ENCODE data around the gene FKBP9.
"Not testable (repeated sequence)": the region's sequence is repeated elsewhere in the genome, so short reads cannot be mapped to it uniquely, and the experiment has no call there.

The FKBP9 gene, protein sequence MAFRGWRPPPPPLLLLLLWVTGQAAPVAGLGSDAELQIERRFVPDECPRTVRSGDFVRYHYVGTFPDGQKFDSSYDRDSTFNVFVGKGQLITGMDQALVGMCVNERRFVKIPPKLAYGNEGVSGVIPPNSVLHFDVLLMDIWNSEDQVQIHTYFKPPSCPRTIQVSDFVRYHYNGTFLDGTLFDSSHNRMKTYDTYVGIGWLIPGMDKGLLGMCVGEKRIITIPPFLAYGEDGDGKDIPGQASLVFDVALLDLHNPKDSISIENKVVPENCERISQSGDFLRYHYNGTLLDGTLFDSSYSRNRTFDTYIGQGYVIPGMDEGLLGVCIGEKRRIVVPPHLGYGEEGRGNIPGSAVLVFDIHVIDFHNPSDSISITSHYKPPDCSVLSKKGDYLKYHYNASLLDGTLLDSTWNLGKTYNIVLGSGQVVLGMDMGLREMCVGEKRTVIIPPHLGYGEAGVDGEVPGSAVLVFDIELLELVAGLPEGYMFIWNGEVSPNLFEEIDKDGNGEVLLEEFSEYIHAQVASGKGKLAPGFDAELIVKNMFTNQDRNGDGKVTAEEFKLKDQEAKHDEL

DNA sequence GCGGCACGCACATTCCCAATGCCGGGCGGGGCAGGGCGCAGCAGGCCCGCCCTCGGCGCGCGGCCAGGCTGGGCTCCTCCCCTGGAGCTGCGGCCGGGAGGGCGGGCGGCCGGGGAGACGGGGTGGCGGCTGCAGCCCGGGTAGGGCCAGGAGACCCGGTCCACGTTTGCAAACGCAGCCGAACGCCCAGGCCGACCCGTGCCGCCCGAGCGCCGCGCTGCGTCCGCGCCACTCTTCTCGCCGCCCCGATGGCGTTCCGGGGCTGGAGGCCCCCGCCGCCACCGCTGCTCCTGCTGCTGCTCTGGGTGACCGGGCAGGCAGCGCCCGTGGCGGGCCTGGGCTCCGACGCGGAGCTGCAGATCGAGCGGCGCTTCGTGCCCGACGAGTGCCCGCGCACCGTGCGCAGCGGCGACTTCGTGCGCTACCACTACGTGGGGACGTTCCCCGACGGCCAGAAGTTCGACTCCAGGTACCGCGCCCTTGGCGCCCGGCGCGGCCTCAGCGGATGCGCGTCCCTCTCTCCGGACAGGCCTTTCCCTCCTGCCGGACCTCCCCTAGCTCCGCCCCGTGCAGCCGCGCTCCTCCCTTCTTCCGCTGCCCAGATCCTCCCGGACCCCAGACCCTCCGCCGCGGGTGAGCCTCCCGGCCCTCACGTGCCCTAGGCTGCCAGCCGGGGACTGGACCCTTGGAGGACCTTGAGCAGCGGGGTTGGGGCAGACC lies at the start of gene FKBP9:
TSS of gene FKBP9 (plus strand) at position 115 of the 720 bp plus-strand sequence. CDS start at position 249, 134 bp downstream.
- DNase-seq (ENCODE audit: low read depth): peak; percentile 79

DNA sequence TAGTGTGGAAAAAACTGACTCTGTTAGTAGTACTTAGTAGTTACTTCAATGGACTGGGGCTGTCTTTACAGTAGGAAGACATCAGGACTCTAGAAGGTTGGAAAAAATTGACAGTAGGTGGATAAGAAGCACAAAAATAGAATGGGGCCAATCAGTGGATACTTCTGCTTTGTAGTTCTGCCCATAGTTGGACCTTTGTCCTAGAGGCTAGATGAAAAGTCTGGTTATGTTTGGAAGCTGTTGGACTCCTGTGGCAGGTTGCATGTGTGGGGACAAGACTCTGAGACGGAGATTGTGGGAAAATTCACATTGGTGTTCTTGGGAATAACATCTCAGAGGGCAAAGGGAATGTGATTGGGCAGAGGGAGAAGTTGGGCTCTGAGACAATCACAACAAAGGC lies 47.0 kb upstream of the FKBP9 start:
- DNase-seq (ENCODE audit: low read depth): no peak

DNA sequence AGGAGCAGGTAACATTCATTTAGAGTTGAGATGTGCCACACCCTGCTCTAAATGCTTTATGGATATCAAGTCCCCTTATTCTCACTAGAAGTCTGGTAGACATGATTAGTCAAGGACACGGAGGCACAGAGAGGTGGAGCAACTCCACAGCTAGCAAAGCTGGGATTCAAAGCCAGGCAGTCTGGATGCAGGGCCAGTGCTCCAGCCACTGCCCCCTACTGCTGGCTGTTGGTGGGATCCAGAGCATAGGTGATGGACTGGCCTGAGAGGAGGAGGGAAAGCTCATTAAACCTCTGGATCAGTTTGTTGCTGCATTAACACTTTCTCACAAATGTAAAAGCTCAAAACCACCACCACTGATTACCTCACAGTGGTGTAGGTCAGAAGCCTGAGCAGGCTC lies 43.1 kb upstream of the FKBP9 start:
- no peak for DNase-seq (ENCODE audit: low read depth)

DNA sequence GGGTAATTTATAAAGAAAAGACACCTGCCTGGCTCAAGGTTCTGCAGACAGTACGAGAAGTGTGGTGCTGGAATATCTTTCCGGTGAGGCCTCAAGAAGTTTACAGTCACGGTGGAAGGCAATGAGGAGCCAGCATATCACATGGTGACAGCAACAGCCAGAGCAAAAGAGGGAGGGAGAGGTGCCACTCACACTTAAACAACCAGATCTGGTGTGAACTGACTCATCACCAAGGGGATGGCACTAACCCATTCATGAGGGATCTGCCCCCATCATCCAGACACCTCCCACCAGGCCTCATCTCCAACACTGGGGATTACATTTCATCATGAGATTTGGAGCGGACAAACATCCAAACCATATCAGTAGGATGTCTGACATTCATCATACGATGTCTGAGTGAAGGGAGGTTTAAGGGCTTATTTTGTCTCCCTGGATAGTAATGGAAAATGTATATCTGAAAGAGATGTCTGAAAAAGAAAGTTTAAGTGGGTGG lies 42.2 kb upstream of the FKBP9 start:
- DNase-seq (ENCODE audit: low read depth): no peak

DNA sequence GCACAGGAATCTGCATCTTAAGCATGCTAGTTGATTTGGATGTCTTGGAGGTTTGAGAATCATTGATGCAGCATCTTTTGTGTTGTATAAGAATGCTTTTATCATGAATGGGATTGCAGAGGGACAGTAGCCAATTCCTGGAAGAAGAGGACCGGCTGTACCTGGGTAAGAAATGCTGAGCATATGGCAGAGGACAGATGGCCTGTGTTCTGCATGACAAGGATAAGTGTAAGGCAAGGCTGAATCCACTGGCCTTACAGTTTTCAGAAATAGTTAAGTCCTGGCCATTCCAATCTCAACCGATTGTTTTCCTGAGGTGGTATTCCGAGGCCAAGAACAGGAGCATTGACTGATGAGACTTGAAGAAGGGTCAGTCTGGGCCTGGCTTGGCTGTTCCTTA lies 41.2 kb upstream of the FKBP9 start:
- DNase-seq (ENCODE audit: low read depth): no peak

DNA sequence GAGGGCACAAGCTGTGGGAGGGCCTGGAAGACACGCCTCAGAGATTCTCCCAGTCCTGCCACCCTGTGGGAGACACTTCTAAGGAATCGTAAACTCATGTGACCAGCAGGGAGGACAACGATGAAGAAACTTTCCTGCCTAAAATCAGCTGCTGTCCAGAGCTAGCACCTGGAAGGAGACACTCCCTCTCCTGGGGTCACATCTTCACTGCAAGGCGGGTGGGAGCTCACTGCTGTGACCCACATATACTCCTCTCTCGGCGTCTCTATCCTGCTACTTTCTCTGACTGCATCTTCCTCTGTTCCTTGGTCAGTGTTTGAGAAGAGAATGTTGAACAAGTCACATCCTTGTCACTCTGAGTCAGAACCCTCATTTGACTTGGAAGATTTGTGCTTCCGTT lies 40.2 kb upstream of the FKBP9 start:
- DNase-seq (ENCODE audit: low read depth): not testable (repeated sequence)

DNA sequence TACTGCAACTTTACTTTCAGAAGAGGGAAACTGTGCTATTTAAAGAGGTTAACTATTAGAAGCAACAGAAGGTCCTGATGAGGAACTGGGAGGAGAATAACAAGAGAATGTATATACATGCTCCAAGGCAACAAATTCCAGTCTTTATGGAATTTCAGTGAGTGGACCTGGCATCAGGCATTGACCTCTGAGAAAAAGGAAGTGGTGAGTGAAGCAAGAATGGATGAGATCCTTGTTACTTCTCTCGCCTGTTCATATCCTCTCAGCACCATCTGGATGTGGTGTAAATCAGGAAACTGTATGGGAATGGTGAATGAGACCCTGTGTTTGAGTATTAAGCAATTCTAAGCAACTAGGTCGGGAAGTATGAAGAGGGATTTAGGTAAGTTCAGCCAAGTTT lies 35.3 kb upstream of the FKBP9 start:
- no peak for DNase-seq (ENCODE audit: low read depth)

DNA sequence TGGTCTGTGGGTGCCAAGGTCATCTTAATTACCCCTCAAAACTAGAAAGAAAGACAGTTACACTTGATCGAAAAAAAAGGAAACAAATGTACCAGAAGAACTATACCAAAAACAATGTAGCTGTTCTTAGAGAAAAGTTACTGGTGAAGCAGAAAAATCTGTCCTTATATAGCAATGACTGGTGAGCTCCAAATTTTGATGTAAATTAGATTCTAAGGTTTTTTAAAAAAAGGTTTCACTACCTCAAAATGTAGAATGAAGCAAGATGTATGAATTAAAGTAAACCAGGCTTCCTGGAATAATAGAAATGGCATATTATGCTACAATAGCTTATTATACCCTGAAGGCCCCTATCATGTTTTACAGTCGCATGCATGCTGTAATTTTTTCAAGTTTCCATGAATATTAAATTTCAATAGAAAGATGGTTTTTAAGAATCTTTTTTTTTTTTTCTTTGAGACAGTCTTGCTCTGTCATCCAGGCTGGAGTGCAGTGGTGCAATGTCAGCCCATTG lies 28.4 kb upstream of the FKBP9 start:
- no peak for DNase-seq (ENCODE audit: low read depth)

DNA sequence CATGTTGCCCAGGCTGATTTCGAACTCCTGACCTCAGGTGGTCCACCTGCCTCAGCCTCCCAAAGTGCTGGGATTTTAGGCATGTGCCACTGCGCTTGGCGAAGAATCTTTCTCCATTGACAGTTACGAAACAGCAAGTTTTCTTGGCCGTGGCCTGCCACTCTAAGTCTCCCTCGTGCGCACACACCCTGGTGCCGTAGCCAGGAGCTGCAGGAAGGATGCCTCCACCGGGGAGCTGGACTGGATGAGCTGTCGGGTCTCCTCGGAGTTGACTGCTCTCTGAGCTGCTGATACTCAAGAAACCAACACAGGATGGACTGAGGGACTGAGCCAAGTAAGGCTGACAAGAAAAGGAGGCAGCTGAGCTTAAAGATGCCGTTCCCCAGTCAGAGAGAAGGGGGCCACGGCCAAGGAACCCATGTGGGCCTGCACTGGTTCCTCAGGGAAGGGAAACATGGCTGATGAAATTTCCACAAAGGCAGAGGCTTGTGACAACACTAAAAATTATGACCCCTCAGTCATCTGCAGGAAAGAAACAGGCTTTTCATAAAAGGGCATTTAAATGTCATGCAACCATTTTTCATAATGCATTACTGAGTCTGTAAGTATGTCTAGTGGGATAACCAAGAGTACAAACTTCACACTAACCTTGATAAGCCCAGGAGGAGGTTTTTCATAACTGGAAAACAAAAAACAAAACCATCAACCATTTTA lies 27.7 kb upstream of the FKBP9 start:
- no peak for DNase-seq (ENCODE audit: low read depth)

DNA sequence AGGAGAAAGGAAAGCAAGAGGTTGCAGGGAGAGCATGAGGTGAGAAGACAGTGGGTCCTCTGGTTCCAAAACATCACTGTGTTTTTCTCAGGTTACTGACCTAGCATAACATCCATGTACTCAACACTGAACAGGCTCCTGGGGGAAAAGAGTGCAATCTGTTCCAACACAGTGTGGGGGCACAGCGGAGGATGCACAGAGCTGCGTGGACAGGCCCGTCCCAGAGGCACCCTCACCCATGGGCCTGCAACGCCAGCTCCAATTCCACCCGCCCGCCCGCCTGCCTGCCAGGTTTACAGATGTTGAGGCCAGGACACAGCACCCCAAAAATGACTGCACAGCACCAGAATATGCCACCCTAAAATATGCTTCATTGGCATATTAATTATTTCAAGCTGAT lies 26.9 kb upstream of the FKBP9 start:
- no peak for DNase-seq (ENCODE audit: low read depth)

DNA sequence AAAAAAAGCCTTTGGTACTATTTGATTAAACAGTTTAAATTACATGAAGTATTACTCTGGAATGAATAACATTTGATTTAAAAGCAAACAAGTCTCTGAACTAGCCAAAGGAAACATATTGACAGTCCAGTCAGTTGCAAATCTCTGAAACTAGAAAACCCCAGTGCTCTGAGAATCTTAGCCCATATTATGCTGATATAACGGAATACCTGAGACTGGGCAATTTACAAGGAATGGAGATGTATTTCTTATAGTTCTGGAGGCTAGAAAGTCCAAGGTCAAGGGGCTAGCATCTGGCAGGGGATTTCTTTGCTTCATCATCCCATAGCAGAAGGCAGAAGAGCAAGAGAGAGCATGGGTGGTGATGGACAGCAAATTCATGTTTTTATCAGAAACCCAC lies 21.7 kb upstream of the FKBP9 start:
- DNase-seq (ENCODE audit: low read depth): no peak

DNA sequence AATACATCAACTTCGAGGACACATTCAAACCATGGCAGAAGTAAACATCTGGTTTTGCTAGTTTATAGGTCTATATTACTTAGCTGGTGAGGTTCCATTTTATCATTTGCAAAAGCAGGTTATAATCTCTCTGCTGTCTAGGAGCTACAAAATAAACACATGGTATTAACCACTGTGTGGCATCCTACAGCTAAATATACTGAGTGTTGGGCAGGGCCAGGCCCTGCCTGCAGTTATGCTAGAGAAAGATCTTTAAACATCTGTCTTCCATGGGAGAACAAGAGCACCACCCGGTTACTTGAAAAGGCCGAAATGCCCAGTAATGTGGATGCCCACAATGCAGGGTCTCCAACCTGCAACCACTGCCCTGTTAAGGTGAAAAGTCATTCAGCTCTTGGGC lies 20.6 kb upstream of the FKBP9 start:
- DNase-seq (ENCODE audit: low read depth): no peak

DNA sequence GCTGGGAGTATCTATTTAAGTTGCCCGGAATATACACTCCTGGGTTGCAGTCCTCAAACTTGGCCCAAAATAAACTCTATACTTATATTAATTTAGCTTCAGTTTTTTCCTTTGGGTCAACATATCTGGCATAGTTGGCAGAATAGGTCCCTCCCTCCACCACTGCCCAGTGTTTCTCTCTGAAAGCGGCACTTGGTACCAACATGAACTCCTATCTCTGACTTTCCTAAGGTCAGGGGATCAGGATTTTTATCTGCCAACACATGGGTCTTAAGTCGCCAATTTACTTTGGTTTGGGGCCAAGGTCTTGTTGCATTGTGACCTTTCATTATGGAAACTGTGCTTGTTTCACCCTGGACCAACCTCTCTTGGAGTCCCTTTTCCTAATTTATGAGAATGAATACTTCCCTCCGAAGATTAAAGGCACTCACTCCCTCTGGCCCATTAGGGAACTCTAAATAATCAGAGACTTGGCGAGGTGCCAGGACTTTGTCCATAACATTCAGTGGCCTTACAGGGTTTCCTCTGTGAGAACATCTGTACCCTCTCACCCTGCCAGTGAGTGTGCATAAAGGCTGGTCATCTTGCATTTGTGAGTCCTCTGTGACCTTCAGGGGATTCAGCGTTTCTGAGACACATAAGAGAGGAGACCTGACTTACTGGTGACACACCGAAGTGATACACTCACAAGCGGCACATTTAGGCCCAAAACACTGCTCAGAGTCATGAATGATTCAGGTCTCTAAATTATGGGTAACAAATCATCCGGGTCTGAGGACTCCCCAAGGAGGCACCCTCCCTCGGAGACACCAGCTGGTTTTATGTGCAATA lies 19.7 kb upstream of the FKBP9 start:
- DNase-seq (ENCODE audit: low read depth): peak; percentile 9

DNA sequence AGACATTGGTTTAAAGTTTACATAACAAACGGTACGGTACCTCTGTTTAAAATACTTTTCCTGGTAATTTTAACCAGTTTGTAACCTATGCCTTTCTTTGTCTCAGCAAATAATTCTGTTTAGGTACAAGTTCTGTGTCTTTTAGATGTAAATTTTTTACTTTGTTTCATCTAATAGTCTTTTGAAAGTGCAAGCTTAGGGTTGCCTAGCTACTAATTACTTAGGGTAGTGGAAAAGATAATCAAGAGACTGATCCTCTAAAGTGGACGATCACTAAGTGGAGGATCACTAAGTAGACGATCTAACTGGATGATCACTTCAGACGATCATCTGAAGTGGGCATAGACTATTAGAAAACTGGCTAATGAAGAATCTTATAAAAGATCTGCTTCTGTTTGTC lies 16.1 kb upstream of the FKBP9 start:
- DNase-seq (ENCODE audit: low read depth): no peak

DNA sequence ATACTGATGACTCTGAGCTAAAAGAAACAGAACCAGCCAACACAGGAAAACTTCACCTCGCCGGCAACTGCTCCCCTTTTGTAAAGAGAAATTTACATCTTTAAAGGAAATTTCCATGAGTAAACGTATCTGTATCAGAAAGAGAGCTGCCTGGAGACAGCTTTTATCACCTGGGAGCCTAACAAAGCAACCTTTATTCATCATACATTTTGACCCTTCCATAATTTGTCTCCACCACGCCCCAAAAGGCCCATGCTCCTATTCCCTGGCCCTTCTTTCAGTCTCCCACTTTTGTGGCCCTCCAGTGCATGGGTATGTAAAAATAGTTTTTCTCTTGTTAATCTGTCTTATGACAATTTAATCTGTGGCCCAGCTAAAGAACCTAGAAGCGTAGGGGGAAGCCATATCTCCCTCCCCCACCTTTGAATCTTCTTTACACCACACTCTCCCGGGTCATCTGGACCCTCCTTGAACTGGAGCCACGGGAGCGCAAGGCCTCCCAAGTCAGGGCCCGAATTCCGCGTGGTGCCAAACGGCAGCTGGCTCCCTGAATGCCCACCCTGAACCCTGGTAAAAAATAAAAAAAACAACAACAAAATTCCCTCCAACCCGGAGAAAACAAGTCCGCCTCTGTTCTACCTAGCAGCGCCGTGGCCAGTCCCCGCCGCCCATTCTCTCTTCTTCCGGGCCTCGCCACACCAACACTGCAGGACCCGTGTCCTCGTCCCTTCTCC lies 15.4 kb upstream of the FKBP9 start:
- no peak for DNase-seq (ENCODE audit: low read depth)

DNA sequence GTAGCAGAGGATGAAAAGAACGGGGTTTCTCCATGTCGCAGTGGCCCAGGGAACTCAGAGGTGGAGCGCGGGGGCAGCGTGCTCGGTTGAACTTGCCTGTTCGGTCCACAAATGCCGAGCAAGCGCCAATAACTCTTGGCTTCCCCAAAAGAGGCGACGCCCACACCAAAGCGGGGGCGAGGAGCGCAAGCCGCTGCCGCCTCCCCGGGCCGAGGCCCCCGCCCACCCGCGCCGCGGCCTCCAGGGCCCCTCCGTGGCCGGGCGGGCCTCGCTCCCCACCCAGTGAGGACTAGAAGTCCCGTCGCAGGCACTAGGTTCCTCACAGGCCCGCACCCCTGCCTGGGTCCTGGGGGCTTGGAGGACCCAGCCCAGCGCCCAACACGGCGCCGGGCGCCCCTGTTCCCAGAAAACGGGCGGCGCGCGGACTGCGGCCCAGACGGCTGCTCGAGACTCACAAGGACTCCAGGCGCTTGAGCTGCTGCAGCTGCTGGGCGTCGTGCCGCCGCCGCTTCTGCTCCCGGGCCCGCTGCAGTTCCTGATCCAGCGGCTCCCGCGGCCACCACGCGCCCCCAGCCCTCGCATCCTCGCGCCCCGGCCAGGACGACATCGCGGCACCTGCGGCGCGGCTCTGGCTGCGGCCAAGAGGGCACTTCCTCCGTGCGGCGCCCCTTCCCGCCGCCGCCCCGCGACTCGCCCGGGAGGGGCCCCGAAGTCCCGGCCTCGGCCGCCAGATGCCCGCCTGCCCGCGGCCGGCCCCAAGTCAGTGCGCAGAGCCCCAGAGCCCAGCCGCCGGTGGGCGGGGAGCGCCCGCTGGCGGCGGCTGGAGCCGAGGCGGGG lies 14.6 kb upstream of the FKBP9 start:
- DNase-seq (ENCODE audit: low read depth): peak; percentile 46

DNA sequence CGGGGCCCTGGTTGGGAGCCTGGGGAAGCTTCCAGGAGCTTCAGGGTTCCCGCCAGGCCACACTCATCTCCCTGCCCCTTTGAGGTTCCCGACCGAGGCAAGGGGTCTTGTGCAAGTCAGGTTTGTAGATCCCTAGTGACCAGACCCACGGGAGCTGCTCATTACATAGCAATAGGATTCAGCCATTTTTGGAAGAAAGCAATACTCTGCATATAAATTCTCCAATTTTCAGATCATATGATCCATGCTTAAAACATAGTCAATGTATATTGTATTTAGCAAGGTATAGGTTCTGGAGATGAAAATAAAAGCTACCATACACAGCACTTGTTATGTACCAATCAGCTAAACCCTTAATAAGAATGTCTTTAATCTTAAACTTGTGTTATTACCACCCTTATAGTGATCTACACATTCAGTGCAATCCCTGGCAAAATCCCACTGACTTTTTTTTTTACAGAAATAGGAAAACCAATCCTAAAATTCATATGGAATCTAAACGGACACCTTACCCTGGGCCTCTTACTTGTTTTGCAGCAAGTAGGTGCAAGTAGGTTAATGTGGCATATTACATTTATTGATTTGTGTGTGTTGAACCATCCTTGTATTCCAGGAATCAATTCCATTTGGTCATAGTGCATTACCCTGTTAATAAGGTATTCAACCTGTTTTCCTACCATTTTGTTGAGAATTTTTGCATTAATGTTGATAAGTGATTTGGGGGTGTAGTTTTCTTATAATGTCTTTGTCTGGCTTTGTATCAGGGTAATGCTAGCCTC lies 13.8 kb upstream of the FKBP9 start:
- no peak for DNase-seq (ENCODE audit: low read depth)

DNA sequence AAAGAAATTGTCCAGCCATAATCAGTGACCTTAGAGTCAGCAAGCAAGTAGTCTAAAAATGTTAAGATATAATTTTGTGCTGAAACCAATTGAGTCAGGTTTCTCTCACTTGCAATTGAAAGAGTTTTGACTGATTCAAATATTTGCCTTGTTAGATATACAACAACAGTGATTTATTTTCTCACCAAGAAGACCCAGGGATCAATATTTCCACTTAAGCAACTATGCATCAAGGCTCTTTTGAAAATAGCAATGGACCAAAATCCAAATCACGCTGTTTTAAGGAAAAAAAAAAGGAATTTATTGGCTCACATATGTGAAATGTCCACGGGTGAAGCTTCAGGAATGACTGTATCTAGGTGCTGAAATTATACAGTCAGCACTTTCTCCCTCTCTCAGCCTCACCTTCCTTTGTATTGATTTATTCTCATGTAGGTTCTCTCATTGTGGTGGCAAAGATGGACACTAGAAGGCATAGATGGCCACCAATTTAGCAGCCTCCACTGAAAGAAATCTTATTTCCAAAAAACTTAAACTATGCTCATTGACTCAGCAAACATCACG lies 9.7 kb upstream of the FKBP9 start:
- no peak for DNase-seq (ENCODE audit: low read depth)

DNA sequence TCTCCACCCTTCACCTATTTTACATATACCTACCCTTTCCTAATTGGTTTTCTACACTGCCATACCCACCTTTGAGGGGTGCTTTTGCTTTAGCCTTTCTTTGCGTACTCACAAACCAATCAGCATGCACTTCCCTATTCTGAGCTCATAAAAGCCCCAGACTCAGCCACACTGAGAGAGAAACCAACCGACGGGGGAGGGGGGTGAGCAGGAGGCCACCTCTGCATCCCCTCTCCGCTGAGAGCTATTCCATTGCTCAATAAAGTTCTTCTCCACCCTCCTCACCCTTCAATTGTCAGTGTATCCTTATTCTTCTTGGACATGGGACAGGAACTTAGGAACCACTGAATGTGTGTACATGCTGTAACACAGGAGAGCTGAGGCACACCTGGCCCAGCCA lies 9.0 kb upstream of the FKBP9 start:
- no peak for DNase-seq (ENCODE audit: low read depth)

Measured in fibroblast of the conjunctiva (primary cell).